GM18519 (cell line): ENCODE data around the gene ULK3.

Experiments
- ATAC-seq: cut with Tn5 transposase; IDR thresholded peaks from one replicate; pipeline ENCODE4 v1.9.1; 2021; ENCODE audit warnings: mild to moderate bottlenecking, moderate library complexity; ENCODE audit not compliant: unreplicated experiment, low FRiP score

Gene ULK3

DNA sequence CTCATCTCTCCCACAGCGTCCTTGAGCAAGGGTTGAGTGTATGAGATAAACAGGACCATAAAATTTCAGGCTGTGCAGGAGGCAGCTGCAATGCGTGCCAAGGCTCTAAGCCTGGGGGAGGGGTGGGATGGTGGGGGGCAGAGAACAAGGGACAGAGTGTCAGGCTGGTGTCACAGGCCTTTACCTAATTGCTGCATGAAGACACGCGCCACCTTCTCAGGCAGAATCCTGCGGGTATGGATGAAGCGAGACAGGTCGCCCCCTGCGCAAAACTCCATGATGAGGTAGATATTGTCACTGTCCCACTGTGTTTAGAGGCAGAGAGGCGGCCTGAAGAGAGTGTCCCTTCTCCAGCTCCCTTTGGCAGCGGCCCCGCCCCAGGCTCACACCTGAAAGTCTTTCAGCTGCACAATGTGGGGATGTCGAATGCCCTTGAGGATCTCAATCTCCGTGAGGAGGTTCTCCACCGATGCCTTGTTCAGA is 1.0 kb downstream of the ULK3 start:
- ATAC-seq: no peak

DNA sequence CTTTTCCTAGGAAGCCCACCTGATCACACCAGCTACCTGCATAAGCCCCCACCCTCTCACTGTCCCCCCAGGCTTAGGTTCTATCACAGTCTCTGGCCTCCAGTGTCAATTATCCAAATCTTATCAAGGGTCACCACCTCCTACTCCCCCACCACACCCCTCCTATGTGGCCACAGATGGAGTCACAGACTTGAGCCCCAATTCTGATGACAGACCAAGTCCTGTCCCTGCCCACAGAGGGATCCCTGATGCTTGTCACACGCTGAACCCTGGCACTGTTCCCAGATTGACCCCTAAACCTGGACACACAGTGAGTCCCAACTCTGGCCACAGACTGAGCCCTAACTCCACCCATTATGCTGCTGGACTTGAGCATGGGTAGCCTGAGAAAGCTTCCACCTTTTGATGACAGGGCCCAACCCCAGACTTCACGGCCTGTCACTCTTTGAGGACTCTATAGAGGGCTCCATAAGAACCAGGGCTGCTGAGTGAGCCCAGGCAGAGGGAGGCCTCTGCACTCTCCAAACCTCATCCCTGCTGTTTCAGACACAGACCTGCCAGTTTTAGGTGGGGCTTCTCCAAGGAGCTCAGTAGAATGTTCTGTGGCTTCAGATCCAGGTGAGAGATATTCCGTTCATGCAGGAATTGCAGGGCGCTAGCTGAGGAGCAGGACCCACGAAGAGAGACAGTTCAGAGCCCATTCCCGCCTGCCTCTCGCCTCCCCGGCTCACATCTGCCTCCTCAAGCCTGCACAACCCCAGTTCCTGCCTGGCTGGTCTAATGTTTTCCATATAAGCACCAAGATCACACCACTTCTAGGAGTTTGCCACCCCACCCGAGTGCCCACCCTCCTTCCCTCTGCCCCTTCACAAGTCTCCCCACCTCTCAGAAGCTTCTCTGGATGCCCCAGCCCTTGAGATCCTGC is 1.8 kb downstream of the ULK3 start:
- ATAC-seq: no peak

GRCh38 chr15:74839526-74840395 is 3.2 kb downstream of the ULK3 start:
- no peak for ATAC-seq

- no peak for ATAC-seq
Measured at GRCh38 chr15:74838746-74839525, 4.0 kb downstream of the ULK3 start.

GRCh38 chr15:74838137-74838516 is 4.8 kb downstream of the ULK3 start:
- no peak for ATAC-seq

DNA sequence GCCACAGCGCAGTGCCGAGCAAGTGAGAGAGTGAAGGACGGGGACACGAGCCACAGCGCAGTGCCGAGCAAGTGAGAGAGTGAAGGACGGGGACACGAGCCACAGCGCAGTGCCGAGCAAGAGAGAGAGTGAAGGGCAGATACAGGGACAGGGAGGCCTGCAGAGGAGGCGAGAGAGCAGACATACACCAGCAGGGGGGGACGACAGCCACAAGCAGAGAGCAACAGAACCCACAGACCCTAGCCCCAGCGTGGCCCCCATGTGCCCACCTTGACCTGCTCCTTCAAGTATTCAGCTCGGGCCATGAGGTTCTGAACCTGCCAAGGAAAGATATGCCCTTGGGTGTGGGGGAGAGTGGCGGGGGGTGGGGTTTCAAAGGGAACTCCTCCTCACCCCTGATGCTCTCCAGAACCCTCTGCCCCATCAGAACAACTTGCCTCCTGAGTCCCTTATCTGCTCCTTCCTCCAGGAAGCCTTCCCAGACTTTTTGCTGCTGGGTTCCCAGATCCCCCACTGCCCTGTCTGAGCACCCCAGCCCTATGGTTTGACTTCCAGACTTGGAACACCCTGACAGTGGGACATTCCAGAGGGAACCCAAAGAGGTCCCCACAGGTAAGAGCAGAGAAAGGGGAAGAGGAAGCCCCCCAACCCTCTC is 5.3 kb downstream of the ULK3 start:
- ATAC-seq: no peak

DNA sequence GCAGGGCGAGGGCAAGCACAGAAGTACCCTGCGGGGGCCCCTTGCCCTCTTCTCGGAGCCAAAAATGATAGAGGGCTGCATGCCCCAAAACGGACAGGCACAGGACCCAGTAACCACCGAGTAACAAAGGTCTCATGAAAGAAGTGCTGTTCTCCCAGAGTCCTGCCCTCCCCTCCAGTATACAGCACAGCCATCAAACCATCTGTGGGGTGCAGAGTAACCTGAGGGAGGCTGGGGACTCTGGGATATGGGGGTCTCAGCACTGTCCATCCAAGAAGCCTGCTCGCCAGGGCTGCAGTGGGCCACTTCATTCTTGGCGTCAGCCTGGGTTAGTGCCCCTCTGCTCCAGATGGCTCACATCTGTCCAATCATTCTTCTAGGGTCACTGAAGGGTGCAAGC is 6.1 kb downstream of the ULK3 start:
- no peak for ATAC-seq

- no peak for ATAC-seq
Measured at GRCh38 chr15:74835312-74835823, 7.6 kb downstream of the ULK3 start.

DNA sequence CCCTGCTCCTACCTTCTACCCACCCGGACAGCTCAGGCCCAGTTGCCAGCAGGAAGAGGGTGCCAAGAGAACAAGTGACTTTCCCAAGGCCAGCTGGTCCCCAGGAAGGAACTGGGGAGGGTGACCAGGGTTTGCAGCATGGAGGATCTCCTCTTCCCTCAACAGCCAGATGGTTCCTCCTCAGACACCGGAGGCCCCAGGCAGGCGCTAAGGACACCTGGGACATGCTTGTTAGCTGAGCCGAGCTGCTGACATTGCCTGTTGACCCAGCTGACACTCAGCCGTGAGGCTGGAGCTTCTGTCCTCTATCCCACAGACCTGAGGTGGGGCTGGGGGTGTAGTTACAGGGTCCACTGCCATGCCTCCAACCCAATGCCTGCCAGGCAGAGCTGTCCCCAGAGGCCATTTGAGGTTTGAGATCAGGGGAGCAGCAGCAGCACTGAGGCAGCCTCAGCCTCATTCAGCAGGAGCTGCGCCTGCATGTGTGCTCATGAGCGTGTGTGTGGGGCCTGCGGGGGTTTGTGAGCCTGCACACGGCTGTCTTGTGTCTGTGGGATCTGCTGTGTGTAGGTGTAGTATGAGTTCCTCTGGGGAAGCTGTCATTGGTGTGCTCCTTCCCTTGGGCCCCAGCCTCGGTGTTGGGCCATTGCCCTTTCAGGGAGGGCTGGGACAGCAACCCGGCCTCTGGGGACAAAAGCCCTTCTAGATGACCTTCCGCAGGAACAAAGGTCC is 9.4 kb downstream of the ULK3 start:
- ATAC-seq: no peak

- no peak for ATAC-seq
Measured at GRCh38 chr15:74832826-74833225, 10.1 kb downstream of the ULK3 start.

- no peak for ATAC-seq
Measured at GRCh38 chr15:74831813-74832495, 11.0 kb downstream of the ULK3 start.

- ATAC-seq: no peak
Measured at GRCh38 chr15:74830868-74831267, 12.1 kb downstream of the ULK3 start.

- ATAC-seq: no peak
Measured at GRCh38 chr15:74829991-74830390, 13.0 kb downstream of the ULK3 start.

GRCh38 chr15:74829486-74829885 is 13.5 kb downstream of the ULK3 start:
- ATAC-seq: no peak

DNA sequence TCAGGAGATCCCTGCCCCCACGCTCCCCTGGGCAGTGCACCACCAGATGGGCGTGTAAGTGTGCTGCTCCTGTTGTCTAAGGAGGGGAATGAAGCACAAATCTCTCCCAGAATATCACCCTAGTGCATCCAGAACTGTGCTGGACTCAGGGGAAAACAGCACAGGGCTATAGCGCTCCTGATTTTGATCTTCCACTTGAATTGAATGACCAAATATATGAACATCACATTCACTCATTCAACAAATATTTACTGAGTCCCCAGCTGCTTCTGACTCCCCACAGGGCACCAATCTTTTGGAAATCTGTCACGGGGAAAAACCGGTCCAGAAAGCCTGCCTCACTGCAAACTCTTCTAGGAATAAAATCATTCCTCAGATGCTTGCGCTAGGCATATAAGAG is 14.1 kb downstream of the ULK3 start:
- ATAC-seq: no peak

- no peak for ATAC-seq
Measured at GRCh38 chr15:74827614-74828013, 15.3 kb downstream of the ULK3 start.

- no peak for ATAC-seq
Measured at GRCh38 chr15:74826921-74827320, 16.0 kb downstream of the ULK3 start.

- ATAC-seq: no peak
Measured at GRCh38 chr15:74826364-74826819, 16.6 kb downstream of the ULK3 start, which contains the start of gene CPLX3. CPLX3 (plus strand) TSS chr15:74826627; CDS start chr15:74826704, 77 bp downstream.
